GM10847 (cell line): Measurements from ENCODE around the gene JPT2.

Source experiments
- POLR2A ChIP-seq: IDR thresholded peaks from 2 replicates; pipeline ENCODE4 v1.6.1; 2011; ENCODE audit not compliant: insufficient read length; ENCODE audit errors: extremely low read depth

JPT2 gene

GRCh38 chr16:1677942-1678499, at the start of gene JPT2:
JPT2 (plus strand) TSS chr16:1678279; CDS start chr16:1678313, 34 bp downstream.
- TF ChIP-seq POLR2A, result peak; percentile 63

DNA sequence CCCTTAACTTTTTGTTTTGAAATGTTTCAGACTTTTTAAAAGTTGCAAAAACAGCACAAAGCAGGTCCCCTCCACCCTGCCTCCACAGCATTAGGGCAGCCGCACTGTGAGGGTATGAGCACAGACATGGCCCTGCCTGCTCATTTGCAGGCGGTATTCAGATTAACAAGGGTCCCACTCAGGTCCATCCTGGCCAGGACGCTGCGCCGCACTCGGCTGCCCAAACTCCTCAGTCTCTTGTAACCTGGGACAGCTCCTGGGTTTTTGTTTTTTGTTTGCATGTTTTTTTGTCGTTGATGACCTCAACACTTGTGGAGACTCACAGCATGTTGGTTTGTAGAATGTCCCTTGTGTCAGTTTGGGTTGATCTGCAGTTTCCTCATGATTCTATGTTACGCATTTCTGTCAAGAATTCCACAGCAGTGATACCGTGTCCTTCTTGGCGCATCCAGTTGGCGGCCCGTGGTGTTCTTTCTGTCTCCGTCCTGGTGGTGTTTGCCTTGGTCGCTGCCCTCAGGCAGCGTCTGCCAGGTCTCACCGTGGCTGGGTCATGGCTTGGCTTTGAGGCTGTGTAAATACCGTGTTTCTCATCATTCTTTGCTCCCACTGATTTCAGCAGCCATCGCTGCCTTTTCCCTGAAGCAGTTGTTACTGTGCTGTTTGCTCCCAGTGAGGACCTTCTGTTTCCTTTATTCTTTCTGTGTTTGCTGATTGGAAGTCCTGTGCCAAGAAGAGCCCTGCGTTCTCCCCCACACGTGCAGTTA, 47.4 kb upstream of the JPT2 start:
- TF ChIP-seq POLR2A, result no peak

- no peak for TF ChIP-seq POLR2A
These were observed 46.8 kb upstream of the JPT2 start for GRCh38 chr16:1631230-1631629.

DNA sequence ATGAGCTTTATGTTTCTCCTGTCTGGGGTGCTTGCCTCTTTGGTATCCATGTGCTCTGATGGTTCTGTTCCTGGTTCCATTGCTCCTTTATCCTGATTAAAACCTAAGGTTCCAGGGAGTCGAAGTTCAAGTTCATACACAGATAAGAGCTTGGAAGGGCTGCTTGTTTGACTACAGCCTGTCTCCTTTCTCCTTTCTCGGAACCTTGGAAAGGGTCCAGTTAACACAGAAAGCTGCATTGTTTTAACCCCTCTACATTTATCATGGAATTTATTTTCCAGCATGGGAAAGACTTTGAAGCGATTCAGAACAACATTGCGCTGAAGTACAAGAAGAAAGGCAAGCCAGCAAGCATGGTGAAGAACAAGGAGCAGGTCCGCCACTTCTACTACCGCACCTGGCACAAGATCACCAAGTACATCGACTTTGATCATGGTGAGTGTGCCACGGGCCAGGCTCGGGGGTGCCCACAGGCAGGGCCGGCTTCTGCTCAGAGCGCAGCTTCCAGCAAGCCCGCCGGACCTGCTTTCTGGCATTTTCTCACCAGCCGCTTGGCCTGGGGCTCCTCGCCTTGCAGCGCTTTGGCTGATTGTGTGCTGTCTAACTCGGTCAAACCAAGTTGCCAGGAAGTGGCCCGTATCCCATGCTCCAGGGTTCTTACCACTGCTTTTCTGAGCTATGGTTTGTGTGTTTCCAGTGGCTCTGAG, 46.0 kb upstream of the JPT2 start:
- no peak for TF ChIP-seq POLR2A

DNA sequence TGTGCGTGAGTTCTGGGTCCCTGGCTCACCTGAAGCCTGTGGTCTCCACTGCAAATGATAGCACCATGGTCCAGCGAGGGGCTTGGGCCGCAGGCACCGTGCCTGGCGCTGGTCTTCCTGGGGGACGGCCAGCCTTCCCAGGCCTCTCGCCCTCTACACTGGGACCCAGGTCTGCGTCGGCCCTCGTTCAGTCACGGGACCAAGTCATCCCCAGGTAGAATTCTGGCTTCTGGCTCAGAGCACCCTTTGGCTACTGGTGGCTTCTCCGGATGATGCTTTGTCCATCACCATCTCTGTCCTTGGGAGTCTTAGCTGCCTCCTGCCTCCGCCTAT, 45.5 kb upstream of the JPT2 start:
- TF ChIP-seq POLR2A, result no peak

- no peak for TF ChIP-seq POLR2A
These were observed 44.8 kb upstream of the JPT2 start for GRCh38 chr16:1633310-1633709.

DNA sequence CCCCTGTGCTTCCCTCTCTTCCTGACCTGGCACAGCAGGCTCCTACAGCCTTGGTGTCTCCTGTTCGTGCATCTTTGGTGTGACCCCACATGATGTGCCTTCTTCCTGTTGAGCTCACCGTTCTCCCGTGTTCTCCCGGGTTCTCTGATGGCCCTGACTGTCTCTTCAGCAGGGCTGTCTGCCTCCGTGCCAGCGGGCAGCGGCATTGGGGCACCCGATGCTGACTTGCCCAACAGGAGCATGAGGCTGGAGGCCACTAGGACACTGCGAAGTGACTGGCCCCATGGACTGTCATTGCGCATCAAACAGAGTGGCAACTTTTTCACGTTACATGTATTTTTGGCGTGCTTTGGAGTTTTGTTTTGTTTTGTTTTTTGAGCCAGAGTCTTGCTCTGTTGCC, 43.5 kb upstream of the JPT2 start:
- TF ChIP-seq POLR2A, result no peak

GRCh38 chr16:1635070-1635469, 43.0 kb upstream of the JPT2 start:
- no peak for TF ChIP-seq POLR2A

DNA sequence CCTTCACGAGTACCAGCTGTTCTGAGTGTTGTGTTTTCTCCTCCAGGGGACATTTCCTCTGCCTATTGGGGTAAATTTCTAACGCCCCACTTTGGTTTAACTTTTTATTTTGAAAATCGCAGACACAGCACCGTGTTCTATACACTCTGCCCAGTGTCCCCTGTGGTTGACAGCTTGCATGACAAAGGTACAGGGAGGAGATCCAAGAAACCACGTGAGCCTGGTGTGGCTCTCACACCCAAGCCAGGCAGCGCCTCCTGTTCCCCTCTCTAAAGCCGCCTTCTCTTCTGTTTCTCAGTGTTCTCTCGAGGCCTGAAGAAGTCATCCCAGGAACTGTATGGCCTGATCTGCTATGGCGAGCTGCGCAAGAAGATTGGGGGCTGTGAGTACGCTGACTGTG, 40.6 kb upstream of the JPT2 start:
- no peak for TF ChIP-seq POLR2A

DNA sequence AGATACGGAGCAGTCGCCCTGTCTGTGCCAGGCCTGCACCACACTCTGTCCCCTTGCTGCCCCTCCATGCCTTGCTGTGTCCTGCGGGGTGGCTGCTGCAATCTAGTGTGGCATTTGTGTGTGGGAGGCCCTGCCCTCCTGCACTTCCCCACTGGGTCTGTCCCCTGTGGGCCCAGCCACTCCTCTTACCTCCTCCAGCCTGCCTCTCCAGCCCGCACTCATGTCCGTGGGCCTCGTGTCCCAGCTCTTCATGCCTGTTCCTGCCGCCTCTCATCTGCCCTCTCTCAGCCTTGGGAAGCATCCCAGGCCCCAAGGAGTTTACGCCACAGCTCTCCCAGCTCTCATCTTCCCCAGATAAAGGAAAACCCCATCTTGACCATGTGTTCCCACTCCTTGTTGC, 39.3 kb upstream of the JPT2 start:
- TF ChIP-seq POLR2A, result no peak

GRCh38 chr16:1639282-1639681, 38.8 kb upstream of the JPT2 start:
- no peak for TF ChIP-seq POLR2A

- no peak for TF ChIP-seq POLR2A
These were observed 38.2 kb upstream of the JPT2 start for GRCh38 chr16:1639860-1640259.

DNA sequence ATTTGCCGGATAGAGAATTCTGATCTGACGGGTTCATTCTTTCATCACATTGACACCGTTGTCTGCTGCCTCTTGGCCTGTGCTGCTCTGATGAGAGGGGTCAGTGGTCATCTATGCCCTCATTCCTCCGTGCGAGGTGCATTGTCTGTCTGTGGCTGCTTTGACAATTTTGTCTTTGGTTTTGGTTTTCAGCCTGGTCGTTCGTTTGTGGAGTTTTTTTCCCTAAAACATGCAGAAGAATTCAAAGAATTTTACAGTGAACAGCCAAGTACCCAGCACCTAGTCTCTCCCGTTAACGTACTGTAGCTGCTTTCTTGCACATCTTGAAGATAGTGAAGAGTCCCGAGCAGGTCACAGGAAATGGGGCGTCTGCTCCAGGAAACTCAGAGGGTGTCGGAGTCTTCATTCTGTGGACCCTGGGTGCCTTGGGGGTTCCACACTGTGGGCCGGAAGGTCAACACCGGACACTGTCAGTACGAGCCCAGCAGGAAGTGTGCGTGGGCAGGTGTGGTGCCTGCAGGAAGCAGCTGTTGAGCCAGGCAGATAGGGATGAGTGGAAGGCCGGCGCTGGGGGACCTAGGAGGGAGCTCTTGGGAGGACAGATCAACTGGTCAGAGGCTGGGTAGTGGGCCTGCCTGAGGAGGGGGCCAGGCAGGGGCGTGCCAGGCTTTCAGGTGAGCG, 37.7 kb upstream of the JPT2 start:
- no peak for TF ChIP-seq POLR2A

DNA sequence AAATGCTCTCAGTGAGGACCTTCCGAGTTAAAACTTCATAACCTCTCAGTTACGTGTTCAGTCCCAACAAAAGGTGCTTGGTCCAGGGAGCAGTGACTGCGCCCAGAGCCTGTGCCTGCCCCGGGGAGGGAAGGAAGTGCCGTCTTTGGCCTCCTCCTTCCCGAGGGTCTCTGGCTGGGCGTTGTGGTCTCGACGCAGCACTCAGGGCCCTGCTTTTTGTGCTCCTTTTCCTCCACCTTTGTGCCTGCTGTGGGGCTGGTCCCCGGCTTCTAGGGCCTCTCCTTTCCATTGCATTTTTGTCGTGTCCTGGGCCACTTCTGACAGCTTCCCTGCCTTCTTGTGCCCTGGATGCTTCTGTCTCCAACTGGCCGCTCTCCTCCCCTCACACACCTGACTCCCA, 36.8 kb upstream of the JPT2 start:
- TF ChIP-seq POLR2A, result no peak

- no peak for TF ChIP-seq POLR2A
These were observed 35.9 kb upstream of the JPT2 start for GRCh38 chr16:1642148-1642547.

- no peak for TF ChIP-seq POLR2A
These were observed 35.3 kb upstream of the JPT2 start for GRCh38 chr16:1642753-1643152.
